CD4-positive, alpha-beta T cell treated with Interleukin-6 for 4 hours (primary cell): ENCODE measurements around the gene LIMS1.
"Not testable (repeated sequence)": the region's sequence is repeated elsewhere in the genome, so short reads cannot be mapped to it uniquely, and the experiment has no call there.

Source experiments
- DNase-seq: peaks from one replicate; pipeline ENCODE4 v3.0.0-alpha.2; 2020; ENCODE audit warnings: mixed read lengths

LIMS1 gene

DNA sequence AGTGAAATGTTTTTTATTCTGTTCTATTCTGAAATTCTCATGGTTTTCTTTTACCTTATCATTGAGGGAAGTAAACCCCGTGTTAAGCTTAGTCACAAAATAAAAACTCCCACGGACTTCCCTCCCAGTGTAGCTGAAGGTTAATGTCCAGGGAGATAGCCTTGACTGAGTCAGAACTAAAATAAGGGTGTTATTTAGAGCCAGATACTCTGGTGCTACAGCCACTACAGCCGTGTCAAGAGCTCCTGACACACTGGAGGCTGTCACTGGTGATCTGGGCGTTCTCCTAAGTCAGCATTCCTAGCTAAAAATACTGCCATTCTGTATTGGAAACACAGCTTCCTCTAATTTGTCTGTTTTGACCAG lies 103.0 kb downstream of the LIMS1 start:
- DNase-seq: no peak

DNA sequence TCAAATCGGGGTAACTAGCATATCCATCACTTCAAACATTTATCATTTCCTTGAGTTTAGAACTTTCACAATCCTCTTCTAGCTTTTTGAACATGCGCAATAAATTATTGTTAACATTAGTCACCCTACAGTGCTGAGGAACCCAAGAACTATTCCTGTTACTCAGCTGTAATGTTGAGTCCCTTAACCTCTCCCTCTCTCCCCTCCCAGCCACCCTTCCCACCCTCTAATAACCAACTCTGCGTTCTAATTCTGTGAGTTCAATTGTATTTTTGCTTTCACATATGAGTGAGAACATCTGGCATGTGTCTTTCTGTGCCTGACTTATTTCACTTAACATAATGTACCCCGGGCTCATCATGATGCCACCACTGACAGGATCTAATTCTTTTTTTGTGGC lies 106.5 kb downstream of the LIMS1 start:
- DNase-seq: no peak

DNA sequence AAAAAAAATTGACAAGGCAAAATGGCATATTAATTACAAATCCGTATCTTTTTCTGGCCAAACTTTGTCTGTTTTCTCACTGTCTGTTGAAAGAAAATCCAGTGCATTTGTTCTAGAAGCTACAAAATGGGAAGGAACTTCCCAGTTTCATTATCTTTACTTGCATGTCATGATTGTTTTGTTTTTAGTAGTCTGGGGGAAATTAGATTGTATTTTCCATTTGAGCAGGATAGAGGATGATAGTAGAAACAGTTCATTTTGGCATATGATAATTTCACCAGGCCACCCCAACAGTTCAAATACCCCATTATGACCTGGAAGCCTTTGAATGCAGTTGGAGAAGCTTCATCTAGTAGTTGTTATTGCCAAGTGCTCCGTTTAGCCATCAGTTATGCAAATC lies 107.5 kb downstream of the LIMS1 start:
- no peak for DNase-seq

DNA sequence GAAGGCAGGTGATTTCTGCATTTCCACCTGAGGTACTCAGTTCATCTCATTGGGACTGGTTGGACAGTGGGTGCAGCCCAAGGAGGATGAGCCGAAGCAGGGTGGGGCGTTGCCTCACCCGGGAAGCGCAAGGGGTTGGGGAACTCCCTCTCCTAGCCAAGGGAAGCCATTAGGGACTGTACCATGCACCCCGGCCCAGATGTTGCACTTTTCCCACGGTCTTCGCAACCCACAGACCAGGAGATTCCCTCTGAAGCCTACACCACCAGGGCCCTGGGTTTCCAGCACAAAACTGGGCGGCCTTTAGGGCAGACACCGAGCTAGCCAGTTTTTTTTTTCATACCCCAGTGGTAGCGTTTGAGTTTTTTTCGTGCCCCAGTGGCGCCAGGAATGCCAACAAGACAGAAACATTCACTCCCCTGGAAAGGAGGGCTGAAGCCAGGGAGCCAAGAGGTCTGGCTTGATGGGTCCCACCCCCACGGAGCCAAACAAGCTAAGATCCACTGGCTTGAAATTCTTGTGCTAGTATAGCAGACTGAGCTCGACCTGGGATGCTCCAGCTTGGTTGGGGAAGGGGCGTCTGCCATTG lies 109.1 kb downstream of the LIMS1 start:
- no peak for DNase-seq

DNA sequence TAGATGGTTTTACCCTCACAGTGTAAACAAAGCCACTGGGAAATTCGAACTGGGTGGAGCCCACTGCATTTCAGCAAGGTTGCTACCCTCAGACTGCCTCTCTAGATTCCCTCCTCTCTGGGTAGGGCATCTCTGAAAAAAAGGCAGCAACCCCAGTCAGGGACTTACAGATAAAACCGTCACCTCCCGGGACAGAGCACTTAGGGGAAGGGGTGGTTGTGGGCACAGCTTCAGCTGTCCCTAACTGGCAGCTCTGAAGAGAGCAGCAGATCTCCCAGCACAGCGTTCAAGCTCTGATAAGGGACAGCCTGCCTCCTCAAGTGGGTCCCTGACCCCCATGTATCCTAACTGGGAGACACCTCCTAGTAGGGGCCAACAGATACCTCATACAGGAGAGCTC lies 109.6 kb downstream of the LIMS1 start:
- DNase-seq: not testable (repeated sequence)

DNA sequence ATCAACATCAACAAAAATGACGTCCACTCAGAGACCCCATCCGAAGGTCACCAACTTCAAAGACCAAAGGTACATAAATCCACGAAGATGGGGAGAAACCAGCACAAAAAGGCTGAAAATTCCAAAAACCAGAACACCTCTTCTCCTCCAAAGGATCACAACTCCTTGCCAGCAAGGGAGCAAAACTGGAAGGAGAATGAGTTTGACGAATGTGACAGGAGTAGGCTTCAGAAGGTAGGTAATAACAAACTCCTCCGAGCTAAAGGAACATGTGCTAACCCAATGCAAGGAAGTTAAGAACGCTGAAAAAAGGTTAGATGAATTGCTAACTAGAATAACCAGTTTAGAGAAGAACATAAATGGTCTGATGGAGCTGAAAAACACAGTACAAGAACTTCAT lies 110.2 kb downstream of the LIMS1 start:
- not testable (repeated sequence) for DNase-seq

DNA sequence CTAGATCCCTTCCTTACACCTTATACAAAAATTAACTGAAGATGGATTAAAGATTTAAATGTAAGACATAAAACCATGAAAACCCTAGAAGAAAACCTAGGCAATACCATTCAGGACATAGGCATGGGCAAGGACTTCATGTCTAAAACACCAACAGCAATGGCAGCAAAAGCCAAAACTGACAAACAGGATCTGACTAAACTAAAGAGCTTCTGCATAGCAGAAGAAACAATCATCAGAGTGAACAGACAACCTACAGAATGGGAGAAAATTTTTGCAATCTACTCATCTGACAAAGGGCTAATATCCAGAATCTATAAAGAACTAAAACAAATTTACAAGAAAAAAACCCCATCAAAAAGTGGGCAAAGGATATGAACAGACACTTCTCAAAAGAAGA lies 114.5 kb downstream of the LIMS1 start:
- not testable (repeated sequence) for DNase-seq

DNA sequence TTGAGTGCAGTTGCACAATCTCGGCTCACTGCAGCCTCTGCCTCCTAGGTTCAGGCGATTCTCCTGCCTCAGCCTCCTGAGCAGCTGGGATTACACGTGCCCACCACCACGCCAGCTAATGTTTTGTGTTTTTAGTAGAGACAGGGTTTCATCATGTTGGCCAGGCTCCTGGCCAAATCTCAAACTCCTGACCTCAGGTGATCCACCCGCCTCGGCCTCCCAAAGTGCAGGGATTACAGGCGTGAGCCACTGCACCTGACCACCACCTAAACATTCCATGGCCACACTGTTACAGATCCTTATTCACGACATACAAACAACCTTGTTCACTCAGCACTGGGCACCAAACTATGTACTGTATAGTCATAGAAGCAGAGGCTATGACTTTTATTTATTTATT lies 116.2 kb downstream of the LIMS1 start:
- not testable (repeated sequence) for DNase-seq

DNA sequence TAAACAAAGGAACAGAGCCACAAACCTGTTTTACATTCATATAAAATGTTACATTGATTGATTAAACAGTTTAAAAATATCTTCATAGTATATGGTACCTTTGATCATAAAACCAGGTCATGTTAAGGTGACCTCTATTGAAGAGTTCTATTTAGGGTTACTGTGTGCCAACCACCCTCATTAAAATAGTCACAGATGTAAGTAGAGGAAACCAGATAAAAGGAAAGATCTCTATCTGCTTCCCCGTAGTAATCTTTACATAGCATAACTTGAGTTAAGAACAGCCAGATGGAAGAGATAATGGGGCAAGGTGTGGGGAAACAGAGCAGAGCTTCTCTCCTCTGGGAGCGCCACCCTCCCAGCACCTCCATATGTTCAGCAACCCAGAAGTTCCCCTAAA lies 117.2 kb downstream of the LIMS1 start:
- DNase-seq: not testable (repeated sequence)

DNA sequence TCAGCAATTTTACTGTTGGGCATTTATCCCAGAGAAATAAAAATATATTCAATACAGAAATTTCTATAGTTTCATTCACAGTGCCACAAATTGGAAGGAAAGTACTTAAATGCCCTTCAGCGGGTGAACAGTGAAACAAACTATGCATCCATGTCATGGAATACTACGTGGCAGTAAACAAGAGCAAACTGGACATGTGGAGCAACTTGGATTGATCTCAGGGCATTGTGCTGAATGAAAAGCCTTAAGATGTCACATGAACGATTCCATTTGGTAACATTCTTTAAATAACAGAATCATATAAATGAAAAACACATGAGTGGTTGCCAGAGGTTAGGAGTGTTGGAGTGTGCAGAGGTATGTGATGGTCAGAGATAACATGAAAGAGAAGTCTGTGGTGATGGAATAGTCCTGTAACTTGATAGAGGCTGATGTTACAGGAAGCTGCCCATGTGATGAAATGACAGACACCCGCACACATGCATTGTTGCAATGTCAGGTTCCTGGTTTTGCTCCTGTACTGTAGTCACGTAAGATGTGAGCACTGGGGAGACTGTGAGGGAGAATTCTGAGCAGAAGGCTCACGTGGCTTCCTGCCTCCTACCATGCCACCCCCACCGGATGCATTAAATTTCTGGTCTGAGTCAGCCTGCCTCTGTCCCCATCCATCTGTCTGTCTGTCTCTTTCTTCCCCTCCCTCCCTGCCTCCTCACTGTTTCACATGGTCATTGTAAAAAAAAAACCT lies 118.1 kb downstream of the LIMS1 start:
- peak; percentile 59 for DNase-seq

DNA sequence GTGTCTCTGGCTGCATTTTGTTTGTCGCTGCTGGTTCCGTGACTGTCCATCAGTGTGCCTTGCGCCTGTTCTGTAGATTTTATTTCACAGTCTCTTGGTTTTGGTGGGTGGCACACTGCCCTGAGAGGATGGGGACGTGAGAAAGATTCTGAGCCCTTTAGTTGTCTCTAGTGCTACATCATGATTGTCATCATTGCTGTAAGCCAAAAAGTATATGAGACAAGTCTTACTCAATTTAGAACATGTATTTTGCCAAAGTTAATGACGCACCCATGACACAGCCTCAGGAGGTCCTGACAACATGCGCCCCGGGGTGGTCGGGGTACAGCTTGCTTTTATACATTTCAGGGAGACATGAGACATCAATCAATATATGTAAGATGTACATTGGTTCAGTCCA lies 119.2 kb downstream of the LIMS1 start:
- not testable (repeated sequence) for DNase-seq

DNA sequence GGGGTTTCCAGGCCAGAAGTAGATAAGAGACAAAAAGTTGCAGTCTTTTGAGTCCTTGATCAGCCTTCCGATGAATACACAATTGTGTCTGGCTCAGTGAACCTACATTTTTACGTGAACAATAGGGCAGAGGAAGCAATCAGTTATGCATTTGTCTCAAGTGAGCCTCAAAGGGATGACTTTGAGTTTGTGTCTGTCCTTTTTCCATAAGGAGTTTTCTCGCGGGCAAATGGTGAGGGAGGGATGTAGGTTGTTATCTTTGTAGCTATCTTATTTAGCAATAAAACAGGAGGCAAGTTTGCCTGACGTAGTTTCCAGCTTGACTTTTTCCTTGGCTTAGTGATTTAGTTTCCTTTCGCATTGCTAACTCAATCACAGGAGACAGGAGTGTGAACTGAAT lies 119.6 kb downstream of the LIMS1 start:
- not testable (repeated sequence) for DNase-seq

DNA sequence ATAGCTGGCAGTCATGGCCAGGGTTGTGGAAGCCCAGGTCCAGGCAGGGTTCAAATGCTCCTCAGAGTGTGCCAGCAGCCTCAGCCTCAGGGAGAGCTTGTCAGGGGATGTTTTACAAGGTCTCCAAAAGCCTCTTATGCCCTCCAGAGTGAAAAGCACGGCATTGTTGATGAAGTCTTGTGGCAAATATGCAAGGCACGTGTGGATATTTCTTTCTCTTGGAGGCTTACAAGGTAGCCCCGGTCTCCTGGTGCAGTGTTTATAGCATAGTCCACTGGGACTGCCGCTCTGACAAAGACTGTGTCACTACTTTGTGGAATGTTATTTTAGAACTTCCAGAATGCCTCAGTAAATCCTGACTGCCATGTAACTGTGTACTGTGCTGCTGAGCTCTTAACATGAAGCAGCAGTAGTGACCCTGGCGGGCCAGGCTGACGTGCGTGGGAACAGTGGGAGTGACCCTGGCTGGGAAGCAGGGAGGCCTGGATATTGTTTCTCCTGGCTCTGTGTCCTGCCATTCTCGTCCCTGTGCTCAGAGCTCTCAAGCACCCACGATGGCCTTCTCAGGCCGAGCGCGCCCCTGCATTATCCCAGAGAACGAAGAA lies 120.4 kb downstream of the LIMS1 start:
- DNase-seq: not testable (repeated sequence)

DNA sequence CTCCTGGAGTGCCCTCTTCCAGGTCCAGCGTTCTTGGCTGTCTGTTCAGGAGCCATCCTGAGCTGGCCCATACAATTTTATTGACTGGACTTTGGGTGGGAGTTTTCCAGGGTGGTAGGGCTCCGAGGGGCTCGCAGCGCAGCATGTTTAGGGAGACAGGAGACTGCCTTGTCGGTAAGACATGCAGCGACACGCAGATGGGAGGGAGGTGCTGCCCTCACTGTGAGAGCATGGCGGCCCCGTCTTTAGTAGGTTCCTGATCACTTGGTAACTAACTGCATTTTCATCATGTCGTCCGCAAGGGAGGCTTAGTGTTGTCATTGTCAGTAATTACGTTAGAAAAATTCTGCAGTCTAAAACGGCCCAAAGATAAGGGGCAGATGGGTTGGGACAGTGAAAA lies 121.0 kb downstream of the LIMS1 start:
- not testable (repeated sequence) for DNase-seq

DNA sequence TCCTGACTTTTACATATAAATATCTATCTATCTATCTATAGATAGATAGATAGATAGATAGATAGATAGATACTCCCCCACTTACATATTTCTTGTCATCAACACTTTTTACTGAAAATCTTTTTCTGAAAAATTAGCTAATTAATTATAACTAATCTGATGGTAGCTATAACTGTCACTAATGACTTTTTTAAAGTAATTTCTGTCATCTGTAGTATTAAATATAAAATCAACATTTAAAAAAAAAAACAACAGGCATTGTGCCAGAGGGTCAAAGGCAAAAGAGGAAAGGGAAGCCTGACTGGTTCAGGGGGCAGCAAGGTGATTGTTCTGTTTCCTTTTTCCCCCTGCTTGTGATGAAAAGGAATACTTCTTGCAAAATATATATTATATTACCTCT lies 122.0 kb downstream of the LIMS1 start:
- DNase-seq: not testable (repeated sequence)

DNA sequence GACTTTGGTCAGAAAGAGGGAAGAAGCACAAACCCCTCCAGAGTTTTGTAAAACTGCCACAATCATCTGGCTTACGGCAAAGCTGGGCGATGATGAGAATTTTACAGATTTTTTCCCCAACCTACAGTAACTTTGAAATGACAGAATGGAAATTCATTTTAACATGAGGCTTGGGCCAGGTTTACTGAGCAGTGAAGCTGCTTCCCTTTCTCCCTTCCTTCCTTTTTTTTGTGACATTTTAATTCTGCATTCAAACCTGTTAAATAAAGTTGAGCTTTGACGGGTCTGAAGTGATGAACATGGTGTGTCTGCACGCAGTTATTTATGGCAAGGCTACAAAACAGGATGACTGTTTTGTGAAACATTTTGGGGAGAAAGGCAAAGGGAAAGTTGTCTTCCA lies 123.2 kb downstream of the LIMS1 start:
- not testable (repeated sequence) for DNase-seq

DNA sequence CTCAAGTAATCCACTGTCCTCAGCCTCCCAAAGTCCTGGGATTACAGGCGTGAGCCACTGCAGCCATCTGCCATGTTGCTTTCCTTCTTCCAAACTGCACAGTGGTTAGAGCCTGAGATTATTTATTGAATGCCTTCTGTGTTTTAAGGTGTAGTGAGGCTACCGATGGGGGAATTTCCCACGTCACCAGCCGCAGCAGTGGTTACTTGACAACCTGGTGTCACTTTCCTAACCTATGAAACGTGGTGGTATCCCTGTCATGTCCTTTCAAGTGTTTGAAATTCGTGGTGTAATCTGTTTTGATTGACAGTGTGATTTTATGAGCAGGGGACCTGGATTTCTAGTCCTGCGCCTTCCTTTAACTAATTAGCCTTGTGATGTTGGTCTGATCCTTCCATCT lies 124.3 kb downstream of the LIMS1 start:
- DNase-seq: not testable (repeated sequence)

DNA sequence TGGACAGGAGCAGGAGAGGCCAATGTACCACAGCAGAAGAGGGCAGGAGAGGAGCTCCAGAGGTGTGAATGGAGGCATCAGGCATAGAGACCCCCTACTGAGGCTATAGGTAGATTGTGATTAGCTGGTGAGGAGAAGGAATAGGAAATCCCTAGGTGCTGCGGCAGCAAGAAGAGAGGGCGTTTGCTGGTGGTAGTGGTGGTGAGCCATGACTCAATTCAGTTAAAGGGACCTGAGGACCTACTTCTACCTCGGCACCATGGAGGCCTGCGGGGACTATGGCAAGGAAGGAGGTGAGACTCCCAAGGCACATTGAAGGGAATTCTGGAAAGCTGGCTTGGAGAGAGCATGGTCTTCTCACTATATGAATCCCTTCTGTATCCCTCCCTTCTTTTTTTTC lies 127.2 kb downstream of the LIMS1 start:
- DNase-seq: not testable (repeated sequence)

DNA sequence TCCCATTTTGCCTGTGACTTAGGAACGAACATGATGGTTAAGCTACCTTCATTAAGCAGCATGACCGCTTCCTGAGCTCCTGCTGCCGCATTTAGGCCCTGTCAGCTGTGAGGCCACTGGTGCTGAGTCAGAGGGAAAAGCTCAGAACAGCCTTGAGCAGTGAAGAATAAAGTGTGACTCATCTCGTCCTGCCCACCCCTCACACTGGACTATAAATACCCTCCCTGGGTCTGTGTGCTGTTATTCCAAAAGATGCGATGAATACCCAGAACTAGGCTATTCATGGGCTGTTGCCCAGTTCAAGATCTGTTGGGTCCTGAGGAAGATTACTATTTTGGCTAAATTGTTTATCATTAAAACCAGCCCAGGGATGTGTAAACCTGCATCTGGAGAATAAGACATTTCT lies 127.9 kb downstream of the LIMS1 start:
- not testable (repeated sequence) for DNase-seq

DNA sequence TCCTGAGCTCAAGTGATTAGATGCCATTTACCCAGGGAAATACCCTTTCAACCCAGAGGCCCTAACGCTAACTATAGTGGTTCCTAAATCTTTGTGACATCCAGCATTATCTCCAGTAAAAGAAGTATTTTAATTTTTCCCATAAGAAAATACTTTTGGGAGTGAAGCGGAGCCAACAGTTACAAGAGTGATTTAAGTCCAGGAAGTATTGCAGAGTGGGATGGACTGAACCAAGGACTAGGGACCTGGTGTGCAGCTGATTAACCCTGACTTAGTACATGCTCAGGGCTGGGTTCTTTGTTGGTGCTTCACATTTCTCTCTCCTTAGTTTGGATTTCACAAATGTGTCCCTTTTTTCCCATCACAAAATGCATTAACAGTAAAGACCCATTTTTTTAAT lies 129.1 kb downstream of the LIMS1 start:
- not testable (repeated sequence) for DNase-seq

DNA sequence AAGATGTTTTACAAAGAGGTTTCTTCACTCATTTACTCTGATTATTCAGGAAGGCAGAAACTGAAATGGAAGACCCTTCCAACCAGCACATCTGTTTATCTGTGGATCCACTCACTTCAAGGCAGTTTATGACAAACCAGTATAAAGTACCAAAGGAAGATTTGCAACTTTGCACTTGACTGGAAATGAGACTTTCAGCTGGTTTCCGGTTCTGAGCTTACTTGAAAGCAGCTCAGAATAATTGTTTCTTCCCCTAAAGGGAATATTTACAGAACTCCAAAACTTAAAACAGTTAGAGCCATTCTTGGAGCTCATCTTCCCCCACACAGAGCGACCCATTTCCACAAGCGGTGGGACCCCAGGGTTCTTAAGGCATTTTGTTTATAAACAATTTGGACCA lies 129.8 kb downstream of the LIMS1 start:
- not testable (repeated sequence) for DNase-seq

DNA sequence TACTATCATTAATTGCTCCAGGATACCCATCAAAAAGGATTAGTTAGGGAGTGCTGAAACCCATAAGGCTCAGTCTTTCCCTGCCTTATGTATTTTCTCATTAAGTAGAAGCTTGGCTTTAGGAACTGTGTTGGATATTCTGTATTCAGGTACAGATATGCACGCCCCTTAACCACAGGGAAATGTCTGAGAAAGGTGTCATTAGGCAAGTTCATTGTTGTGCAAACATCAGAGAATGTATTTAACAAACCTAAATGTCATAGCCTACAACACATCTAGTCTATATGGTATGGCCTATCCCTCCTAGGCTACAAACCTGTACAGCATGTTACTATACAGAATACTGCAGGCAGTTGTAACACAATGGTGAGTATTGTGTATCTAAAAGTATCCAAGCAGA lies 130.7 kb downstream of the LIMS1 start:
- DNase-seq: not testable (repeated sequence)

DNA sequence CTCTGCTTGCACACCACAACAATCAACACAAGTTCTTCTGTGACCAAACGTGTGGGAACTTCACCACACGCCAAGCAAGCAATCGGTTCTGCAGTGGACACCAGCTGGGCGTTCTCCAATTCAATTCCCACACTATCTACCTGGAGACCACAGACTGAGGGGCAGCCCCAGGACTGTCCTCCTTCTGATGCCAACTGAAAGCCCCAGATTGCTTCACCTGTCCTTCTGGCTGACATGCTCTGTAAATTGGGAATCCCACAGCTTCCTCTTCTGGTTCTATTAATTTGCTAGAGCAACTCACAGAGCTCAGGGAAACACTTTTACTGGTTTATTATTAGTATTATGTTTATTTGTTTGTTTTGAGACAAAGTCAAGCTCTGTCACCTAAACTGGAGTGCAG lies 131.7 kb downstream of the LIMS1 start:
- not testable (repeated sequence) for DNase-seq

DNA sequence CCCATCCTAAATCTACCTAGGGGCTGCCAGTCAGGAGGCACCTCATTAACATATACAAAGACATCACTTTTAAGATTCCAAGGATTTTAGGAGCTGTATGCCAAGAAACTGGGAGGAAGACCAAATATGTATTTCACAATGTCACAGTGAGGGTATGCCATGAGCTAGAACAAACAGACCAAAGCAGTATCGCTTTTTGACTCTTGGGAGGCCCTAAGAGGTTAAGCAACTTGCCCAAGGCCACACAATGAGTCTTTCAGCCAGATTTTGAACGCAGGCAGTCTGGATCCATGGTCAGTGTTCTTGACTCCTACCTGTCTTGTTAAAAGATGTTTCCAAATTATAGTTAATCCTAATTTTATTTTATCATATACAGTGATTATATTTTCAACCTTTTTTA lies 132.9 kb downstream of the LIMS1 start:
- not testable (repeated sequence) for DNase-seq
